GM12891 (cell line): ENCODE data around the gene ARRDC4.

ENCODE experiments used
- PAX5 ChIP-seq: IDR thresholded peaks from 2 replicates; pipeline ENCODE4 v1.6.1; 2011; ENCODE audit warnings: low read length, moderate library complexity, mild to moderate bottlenecking; ENCODE audit not compliant: insufficient read depth, severe bottlenecking
- POLR2A ChIP-seq: IDR thresholded peaks from 2 replicates; pipeline ENCODE4 v1.6.1; 2011; ENCODE audit warnings: low read depth, low read length, control low read depth
- POLR2AphosphoS5 ChIP-seq: IDR thresholded peaks from 2 replicates; pipeline ENCODE4 v1.6.1; 2011; ENCODE audit warnings: low read depth, low read length, control low read depth
- POU2F2 ChIP-seq: IDR thresholded peaks from 2 replicates; pipeline ENCODE4 v1.6.1; 2011; ENCODE audit warnings: low read depth, mild to moderate bottlenecking, control low read depth, low read length, moderate library complexity
- SPI1 ChIP-seq: IDR thresholded peaks from 2 replicates; pipeline ENCODE4 v1.6.1; 2011; ENCODE audit warnings: low read depth, low read length, control low read depth
- TAF1 ChIP-seq: IDR thresholded peaks from 2 replicates; pipeline ENCODE4 v1.6.1; 2011; ENCODE audit warnings: low read depth, low read length, control low read depth

GRCh38 chr15:97977734-97978133, 17.2 kb downstream of the ARRDC4 start:
- TF ChIP-seq POLR2AphosphoS5 (no peak), POLR2A (no peak), TAF1 (no peak), PAX5 (no peak), SPI1 (no peak), POU2F2 (no peak)
